ENCODE results near the gene GALNT4. TPM values are rescaled to one million over a fixed set of nuclear protein-coding genes. Genes with fewer than 3 reads are reported as not detected.
A peak's percentile ranks its signal among the peaks of the same experiment; 100 is the strongest.

Gene GALNT4
- total RNA-seq, 1 experiment from 2014 or later: 2.8 TPM

GRCh38 chr12:89529738-89530137 is 5.1 kb upstream of the GALNT4 start:
- no peak overlapping the region for H3K4me3 ChIP-seq (replicated peaks in 1 of 2; ENCODE audit: low read depth in 1 of 2, low read length in 2 of 2)
- H3K9me2 ChIP-seq (ENCODE audit: insufficient read depth): no peaks in the 10 kb centered on the region
- H3K79me2 ChIP-seq (ENCODE audit: insufficient read depth, low read length): no peaks in the 10 kb centered on the region; the same call in 1 of the 2 replicates
- RAD21 ChIA-PET (ENCODE audit: low non-redundant PET in 1 of 2, low total read pairs in 2 of 2, uncharacterized antibody in 2 of 2, unreplicated experiment in 2 of 2): no interaction called here
- CTCF ChIA-PET: no interaction called here
- no peaks in the 10 kb centered on the region for H3K36me3 ChIP-seq (ENCODE audit: control insufficient read depth in 1 of 2, insufficient read depth in 2 of 2, low read length in 2 of 2)
- TF ChIP-seq ZNF274 (IDR thresholded peaks at IDR 0.05; ENCODE audit: low read depth, low read length) (no peak), CTCF (IDR thresholded peaks at IDR 0.05 in 2 of 3, conservative IDR thresholded peaks at IDR 0.05 in 1 of 3; ENCODE audit: borderline replicate concordance in 1 of 3, insufficient read depth in 1 of 3, low read depth in 2 of 3, low read length in 2 of 3) (peak; percentile 67 to 79 (median 70)), RAD21 (IDR thresholded peaks at IDR 0.05; ENCODE audit: low read depth) (peak; percentile 91)
- no peaks in the 10 kb centered on the region for H3K27me3 ChIP-seq (ENCODE audit: insufficient read depth, low read length)
- no peak overlapping the region for H3K27ac ChIP-seq (ENCODE audit: low read depth, low read length)
- intact Hi-C loops (cut with micrococcal nuclease): loop anchor here (1.0 to 5.0 kb wide), 4 partner anchors 59 to 1417 kb away; partner anchors contain the start of gene DUSP6
- H3K4me1 ChIP-seq (ENCODE audit: control insufficient read depth in 1 of 2, insufficient read depth in 2 of 2, low read length in 2 of 2): peaks cover 0 to 8% of the 10 kb centered on the region in 2 experiments; a peak in 2 of 4 replicates
- no peaks in the 10 kb centered on the region for H4K20me1 ChIP-seq (ENCODE audit: insufficient read depth)
- H3K9me3 ChIP-seq (ENCODE audit: control insufficient read depth in 1 of 2, insufficient read depth in 1 of 2, low read depth in 1 of 2, low read length in 2 of 2): no peaks in the 10 kb centered on the region
- no peak for DNase-seq (ENCODE audit: low read depth, low spot score)
- H3K4me2 ChIP-seq (ENCODE audit: low read length): no peak overlapping the region
- no peak overlapping the region for H2AFZ ChIP-seq (ENCODE audit: low read depth, low read length, poor library complexity, severe bottlenecking)
- no peak overlapping the region for H3K9ac ChIP-seq (ENCODE audit: low read length)
- POLR2A ChIA-PET: no interaction called here
- no peak; the same call in 1 of the 2 replicates for ATAC-seq
- no TSS peak for BruUV-seq (replicated peaks)

- H4K20me1 ChIP-seq (ENCODE audit: insufficient read depth): no peaks in the 10 kb centered on the region
- no peak overlapping the region for H2AFZ ChIP-seq (ENCODE audit: low read depth, low read length, poor library complexity, severe bottlenecking)
- H3K4me3 ChIP-seq (replicated peaks in 1 of 2; ENCODE audit: low read depth in 1 of 2, low read length in 2 of 2): no peak overlapping the region
- ChIA-PET CTCF (interaction anchor here (2.4 kb wide), 1 partner anchor 511 kb away, joined by 10 read pairs; no protein-coding TSS in a partner anchor), RAD21 (ENCODE audit: low non-redundant PET in 1 of 2, low total read pairs in 2 of 2, uncharacterized antibody in 2 of 2, unreplicated experiment in 2 of 2) (no interaction called here), POLR2A (no interaction called here)
- H3K79me2 ChIP-seq (ENCODE audit: insufficient read depth, low read length): peaks cover 8% of the 10 kb centered on the region; the same call in 1 of the 2 replicates
- no peaks in the 10 kb centered on the region for H3K9me2 ChIP-seq (ENCODE audit: insufficient read depth)
- no peak overlapping the region for H3K9ac ChIP-seq (ENCODE audit: low read length)
- H3K36me3 ChIP-seq (ENCODE audit: control insufficient read depth in 1 of 2, insufficient read depth in 2 of 2, low read length in 2 of 2): no peaks in the 10 kb centered on the region
- TF ChIP-seq TCF7L2 (IDR thresholded peaks at IDR 0.05; ENCODE audit: borderline replicate concordance, extremely low read depth, insufficient read depth, insufficient read length) (no peak), CTCF (IDR thresholded peaks at IDR 0.05 in 2 of 3, conservative IDR thresholded peaks at IDR 0.05 in 1 of 3; ENCODE audit: borderline replicate concordance in 1 of 3, insufficient read depth in 1 of 3, low read depth in 2 of 3, low read length in 2 of 3) (no peak), EGR1 (IDR thresholded peaks at IDR 0.05; ENCODE audit: low read depth) (no peak), ZBTB33 (IDR thresholded peaks at IDR 0.05; ENCODE audit: extremely low read depth, insufficient replicate concordance, low read length) (no peak), POLR2AphosphoS5 (IDR thresholded peaks at IDR 0.05; ENCODE audit: low read depth, low read length) (no peak), ZFX (IDR thresholded peaks at IDR 0.05) (no peak), RAD21 (IDR thresholded peaks at IDR 0.05; ENCODE audit: low read depth) (no peak), ZNF274 (IDR thresholded peaks at IDR 0.05; ENCODE audit: low read depth, low read length) (no peak), MAX (IDR thresholded peaks at IDR 0.05) (no peak)
- no peak for DNase-seq (ENCODE audit: low read depth, low spot score)
- no peak overlapping the region for H3K4me2 ChIP-seq (ENCODE audit: low read length)
- no peak for ATAC-seq
- H3K4me1 ChIP-seq (ENCODE audit: control insufficient read depth in 1 of 2, insufficient read depth in 2 of 2, low read length in 2 of 2): peaks cover 4 to 17% of the 10 kb centered on the region in 2 experiments; a peak in 3 of 4 replicates
- no peaks in the 10 kb centered on the region for H3K27me3 ChIP-seq (ENCODE audit: insufficient read depth, low read length)
- H3K27ac ChIP-seq (ENCODE audit: low read depth, low read length): no peak overlapping the region
- H3K9me3 ChIP-seq (ENCODE audit: control insufficient read depth in 1 of 2, insufficient read depth in 1 of 2, low read depth in 1 of 2, low read length in 2 of 2): no peaks in the 10 kb centered on the region
- intact Hi-C loops (cut with micrococcal nuclease): loop anchor here (5.0 kb wide), 2 partner anchors 176 to 1416 kb away; partner anchors contain the start of gene DUSP6
- no TSS peak for BruUV-seq (replicated peaks)
These were observed 3.8 kb upstream of the GALNT4 start for GRCh38 chr12:89528434-89528833.
